ENCODE results near the gene NPHP4.

The NPHP4 gene

GRCh38 chr1:5951846-5952410 is 40.3 kb downstream of the NPHP4 start:
- FAIRE-seq: no peak
- TF ChIP-seq, protein P1, sequence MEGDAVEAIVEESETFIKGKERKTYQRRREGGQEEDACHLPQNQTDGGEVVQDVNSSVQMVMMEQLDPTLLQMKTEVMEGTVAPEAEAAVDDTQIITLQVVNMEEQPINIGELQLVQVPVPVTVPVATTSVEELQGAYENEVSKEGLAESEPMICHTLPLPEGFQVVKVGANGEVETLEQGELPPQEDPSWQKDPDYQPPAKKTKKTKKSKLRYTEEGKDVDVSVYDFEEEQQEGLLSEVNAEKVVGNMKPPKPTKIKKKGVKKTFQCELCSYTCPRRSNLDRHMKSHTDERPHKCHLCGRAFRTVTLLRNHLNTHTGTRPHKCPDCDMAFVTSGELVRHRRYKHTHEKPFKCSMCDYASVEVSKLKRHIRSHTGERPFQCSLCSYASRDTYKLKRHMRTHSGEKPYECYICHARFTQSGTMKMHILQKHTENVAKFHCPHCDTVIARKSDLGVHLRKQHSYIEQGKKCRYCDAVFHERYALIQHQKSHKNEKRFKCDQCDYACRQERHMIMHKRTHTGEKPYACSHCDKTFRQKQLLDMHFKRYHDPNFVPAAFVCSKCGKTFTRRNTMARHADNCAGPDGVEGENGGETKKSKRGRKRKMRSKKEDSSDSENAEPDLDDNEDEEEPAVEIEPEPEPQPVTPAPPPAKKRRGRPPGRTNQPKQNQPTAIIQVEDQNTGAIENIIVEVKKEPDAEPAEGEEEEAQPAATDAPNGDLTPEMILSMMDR (IDR thresholded peaks at IDR 0.05; ENCODE audit: insufficient read depth, missing control alignments): no peak
- no peak for DNase-seq (ENCODE audit: insufficient read length, low spot score)

DNA sequence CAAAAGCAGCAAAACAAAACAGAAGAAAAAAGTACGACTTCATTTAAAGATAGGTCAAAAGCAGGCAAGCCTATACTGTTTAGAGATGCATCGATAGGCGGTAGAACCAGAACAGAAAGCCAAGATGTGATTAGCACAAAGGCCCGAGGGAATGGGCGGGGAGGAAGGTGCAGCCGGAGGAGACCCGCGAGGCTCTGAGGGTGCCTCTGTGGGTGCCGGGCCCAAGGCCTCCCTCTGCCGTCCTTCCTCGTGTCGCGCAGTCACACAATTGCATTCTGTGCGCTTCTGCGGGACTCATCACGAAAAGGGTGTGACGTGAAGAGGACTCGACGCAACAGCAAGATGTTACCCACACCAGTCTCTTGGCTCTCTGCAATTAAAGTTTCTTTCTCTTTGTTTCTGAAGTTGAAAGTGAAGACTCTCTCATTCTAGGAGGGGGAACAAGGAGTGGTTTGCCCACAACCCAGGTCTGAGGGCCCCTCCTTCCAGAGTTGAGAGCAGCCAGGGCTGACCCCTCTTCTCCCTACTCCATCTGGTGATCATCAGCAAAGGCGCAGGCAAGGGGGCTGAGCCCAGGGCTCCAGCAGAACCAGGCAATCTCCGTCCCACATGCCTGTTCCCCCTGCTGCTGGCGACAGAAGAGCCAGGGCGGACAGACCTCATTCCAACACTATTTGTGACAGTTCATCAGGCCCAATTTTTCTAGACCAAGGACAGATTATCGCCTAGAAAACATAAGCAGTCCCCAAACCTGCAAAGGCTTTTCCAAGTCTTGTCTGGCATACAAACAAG is 41.0 kb downstream of the NPHP4 start:
- FAIRE-seq (no peak), DNase-seq (ENCODE audit: insufficient read length, low spot score) (no peak)
- TF ChIP-seq, protein P1 (IDR thresholded peaks at IDR 0.05; ENCODE audit: insufficient read depth, missing control alignments): no peak

DNA sequence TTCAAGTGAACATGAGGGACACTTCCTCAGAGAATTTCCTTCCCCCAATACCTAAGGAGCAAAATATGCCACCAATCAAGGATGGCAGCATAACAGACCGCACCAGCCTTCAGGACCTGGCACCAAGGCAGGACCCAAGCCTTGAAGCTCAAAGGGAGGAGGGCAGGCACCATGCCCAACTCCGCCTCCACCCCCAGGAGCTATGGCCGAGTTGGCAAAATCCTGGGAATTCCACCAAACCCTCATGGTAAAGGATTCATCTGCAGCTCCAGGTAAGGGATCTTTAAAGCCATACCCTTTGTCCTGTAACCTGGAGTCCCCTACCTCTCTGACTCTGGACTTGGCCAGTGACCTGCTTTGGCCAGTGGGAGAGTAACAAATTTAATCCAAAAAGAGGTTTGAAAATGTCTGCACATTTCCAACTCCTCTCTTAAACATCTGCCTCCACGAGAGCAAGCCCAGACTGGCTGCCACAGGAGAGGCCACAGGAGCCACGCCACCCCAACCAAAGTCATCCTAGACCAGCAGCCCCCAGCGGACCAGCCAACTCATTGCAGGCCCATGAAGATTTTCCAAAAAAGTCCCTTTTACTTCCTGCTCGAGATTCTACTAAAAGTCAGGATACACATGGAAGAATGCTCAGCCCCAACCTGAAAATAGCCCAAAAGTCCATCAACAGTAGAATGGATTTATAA is 41.9 kb downstream of the NPHP4 start:
- FAIRE-seq (no peak), DNase-seq (ENCODE audit: insufficient read length, low spot score) (no peak)
- TF ChIP-seq, protein P1 (IDR thresholded peaks at IDR 0.05; ENCODE audit: insufficient read depth, missing control alignments): no peak

DNA sequence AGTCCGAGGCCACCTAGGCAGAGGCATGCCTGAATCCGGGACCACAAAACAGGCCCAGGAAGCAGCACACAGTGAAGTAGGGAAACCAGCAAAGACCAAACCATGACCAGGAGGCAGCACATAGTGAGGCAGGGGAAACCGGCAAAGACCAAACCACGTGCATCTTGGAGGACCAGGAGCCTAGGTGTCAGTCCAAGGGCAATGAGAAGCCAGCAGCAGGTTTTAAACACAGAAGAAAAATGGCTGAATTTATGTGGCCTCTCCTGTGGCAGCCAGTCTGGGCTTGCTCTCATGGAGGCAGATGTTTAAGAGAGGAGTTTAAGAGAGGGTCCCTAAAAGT is 42.5 kb downstream of the NPHP4 start:
- no peak for FAIRE-seq
- TF ChIP-seq, protein P1 (IDR thresholded peaks at IDR 0.05; ENCODE audit: insufficient read depth, missing control alignments): no peak
- DNase-seq (ENCODE audit: insufficient read length, low spot score): no peak

DNA sequence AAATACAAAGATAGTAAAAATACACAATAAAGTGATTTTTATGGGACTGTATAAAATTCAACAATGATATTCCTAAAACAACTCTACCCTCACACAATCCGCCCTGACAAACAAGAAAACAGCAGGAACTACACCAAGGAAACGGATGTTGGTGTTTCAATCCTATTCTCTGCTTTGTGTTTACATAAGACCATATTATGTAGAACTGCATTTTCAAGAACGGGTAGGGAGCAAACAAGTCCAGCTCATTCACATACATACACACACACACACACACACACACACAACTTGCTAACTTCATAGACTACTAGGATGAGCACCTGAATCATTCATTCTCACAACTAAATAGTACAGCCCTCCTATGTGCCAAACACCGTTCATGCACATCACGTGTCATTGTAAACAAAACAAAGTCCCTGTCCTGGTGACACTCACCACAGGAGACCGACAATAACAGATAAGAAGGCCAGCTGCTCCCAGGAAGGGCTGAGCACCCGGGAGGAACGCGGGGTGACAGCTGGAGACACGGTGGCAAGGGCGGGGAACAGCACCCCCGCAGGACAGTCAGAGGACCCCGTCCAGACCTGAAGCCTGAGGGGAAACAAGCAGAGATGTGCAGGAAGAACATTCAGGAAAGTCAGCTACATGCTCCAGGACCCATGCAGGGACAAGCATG is 43.0 kb downstream of the NPHP4 start:
- FAIRE-seq: no peak
- DNase-seq (ENCODE audit: insufficient read length, low spot score): no peak
- TF ChIP-seq, protein P1 (IDR thresholded peaks at IDR 0.05; ENCODE audit: insufficient read depth, missing control alignments): no peak

DNA sequence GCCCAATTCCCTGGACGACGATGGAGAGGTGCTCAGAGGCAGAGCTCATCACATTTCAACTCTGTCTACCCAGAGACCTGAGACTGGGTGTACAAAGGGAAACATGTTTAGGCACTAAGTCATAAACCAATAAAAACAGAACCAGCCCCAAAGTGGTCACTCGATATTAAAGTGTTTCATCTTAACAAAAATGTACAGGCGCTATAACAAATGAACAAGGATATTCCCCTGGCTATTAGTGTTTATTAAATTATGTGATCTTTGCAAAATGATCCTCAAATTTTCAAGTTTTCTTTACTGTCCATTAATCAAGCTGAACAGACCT is 43.6 kb downstream of the NPHP4 start:
- TF ChIP-seq, protein P1 (IDR thresholded peaks at IDR 0.05; ENCODE audit: insufficient read depth, missing control alignments): no peak
- FAIRE-seq: no peak

More for the DNA sequence above, 43.6 kb downstream of the NPHP4 start:
- DNase-seq (ENCODE audit: insufficient read length, low spot score): no peak

All from D721Med (cell line).